Spleen (tissue), 7 donors: ENCODE results near the gene GMDS.

Experiments used
- CTCF ChIP-seq, 11 experiments: fragments of 200-600 bp in 7 of 11; fragments of 450-650 bp in 4 of 11; sonication (generic) in 4 of 11; IDR thresholded peaks in 8 of 11; conservative IDR thresholded peaks in 3 of 11; 1 replicate in 7 of 11; 2 replicates in 4 of 11; pipeline versions ENCODE4 v1.4.0 to v1.8.0; 2016 to 2021; ENCODE audit warnings: antibody characterized with exemption in 11 of 11, inconsistent platforms in 4 of 11, mild to moderate bottlenecking in 1 of 11
- POLR2A ChIP-seq, 3 donors: fragments of 450-650 bp; IDR thresholded peaks; one replicate each; pipeline ENCODE4 v1.5.1; 2017; ENCODE audit warnings: antibody characterized with exemption in 3 of 3, mild to moderate bottlenecking in 1 of 3
- POLR2AphosphoS5 ChIP-seq, 3 donors: sonication (generic); formaldehyde crosslinking; IDR thresholded peaks; one replicate each; pipeline ENCODE4 v1.5.1; 2017; ENCODE audit warnings: antibody characterized with exemption in 3 of 3
- donor health status: DM: no; HTN: no; CAD: no; lungs with moderate emphysema.
- donor health status: DM: no; HTN: no; CAD: no.
- donor health status: DM: no; HTN: no; CAD: no.

GRCh38 chr6:1865585-1865984 is 379.8 kb downstream of the GMDS start:
- TF ChIP-seq CTCF (IDR thresholded peaks at IDR 0.05 in 8 of 11, conservative IDR thresholded peaks at IDR 0.05 in 3 of 11), result no peak
- no peak for TF ChIP-seq POLR2AphosphoS5 (IDR thresholded peaks at IDR 0.05)
- no peak for TF ChIP-seq POLR2A (IDR thresholded peaks at IDR 0.05)
